Trophoblast cell (in vitro differentiated cells and primary cell): Measurements from ENCODE around the gene IL20RA.

Source experiments
- DNase-seq, 2 donors: peaks; one replicate each; pipeline ENCODE4 v3.0.0-alpha.2; 2016
- H2AFZ ChIP-seq: 2 replicates; pipeline ENCODE4 v1.6.1; 2013; ENCODE audit warnings: low read length, moderate library complexity, mild to moderate bottlenecking; ENCODE audit not compliant: insufficient read depth, poor library complexity
- H2AK5ac ChIP-seq: 2 replicates; pipeline ENCODE4 v1.6.1; 2013; ENCODE audit warnings: mild to moderate bottlenecking, low read length
- H2BK120ac ChIP-seq: 2 replicates; pipeline ENCODE4 v1.6.1; 2013; ENCODE audit warnings: low read length, mild to moderate bottlenecking, moderate library complexity; ENCODE audit not compliant: insufficient read depth, poor library complexity
- H2BK12ac ChIP-seq: 2 replicates; pipeline ENCODE4 v1.6.1; 2013; ENCODE audit warnings: mild to moderate bottlenecking, low read length, moderate library complexity
- H2BK5ac ChIP-seq: 2 replicates; pipeline ENCODE4 v1.6.1; 2013; ENCODE audit warnings: low read length, low read depth, moderate library complexity, mild to moderate bottlenecking; ENCODE audit not compliant: poor library complexity
- H3K14ac ChIP-seq: 2 replicates; pipeline ENCODE4 v1.6.1; 2013; ENCODE audit warnings: mild to moderate bottlenecking, low read length
- H3K18ac ChIP-seq: 2 replicates; pipeline ENCODE4 v1.6.1; 2013; ENCODE audit warnings: mild to moderate bottlenecking, low read length
- H3K23ac ChIP-seq: 2 replicates; pipeline ENCODE4 v1.6.1; 2013; ENCODE audit warnings: low read length
- H3K27ac ChIP-seq: 2 replicates; pipeline ENCODE4 v1.5.1; 2013; ENCODE audit warnings: low read depth, mild to moderate bottlenecking, inconsistent platforms, low read length, moderate library complexity
- H3K27me3 ChIP-seq: 2 replicates; pipeline ENCODE4 v1.6.1; 2013; ENCODE audit warnings: inconsistent platforms, mild to moderate bottlenecking, low read length, moderate library complexity; ENCODE audit not compliant: insufficient read depth
- H3K36me3 ChIP-seq, 2 experiments: 1 replicate in 1 of 2; 2 replicates in 1 of 2; pipeline ENCODE4 v1.6.1; 2013; ENCODE audit warnings: low read length in 2 of 2, mild to moderate bottlenecking in 2 of 2, moderate library complexity in 1 of 2; ENCODE audit not compliant: insufficient read depth in 2 of 2, control insufficient read depth in 1 of 2
- H3K4ac ChIP-seq: 2 replicates; pipeline ENCODE4 v1.6.1; 2013; ENCODE audit warnings: low read depth, mild to moderate bottlenecking, low read length, moderate library complexity
- H3K4me1 ChIP-seq, 2 experiments: 1 replicate in 1 of 2; 2 replicates in 1 of 2; pipeline ENCODE4 v1.6.1; 2013; ENCODE audit warnings: low read length in 2 of 2, mild to moderate bottlenecking in 2 of 2, moderate library complexity in 1 of 2; ENCODE audit not compliant: insufficient read depth in 2 of 2, control insufficient read depth in 1 of 2
- H3K4me2 ChIP-seq: 2 replicates; pipeline ENCODE4 v1.6.1; 2013; ENCODE audit warnings: inconsistent platforms, mild to moderate bottlenecking, low read length, moderate library complexity
- H3K4me3 ChIP-seq: 2 replicates; pipeline ENCODE4 v1.5.1; 2013; ENCODE audit warnings: mild to moderate bottlenecking, low read depth, low read length, inconsistent platforms
- H3K79me1 ChIP-seq: one replicate; pipeline ENCODE4 v1.6.1; 2013; ENCODE audit warnings: low read length
- H3K79me2 ChIP-seq: 2 replicates; pipeline ENCODE4 v1.6.1; 2013; ENCODE audit warnings: low read length, mild to moderate bottlenecking; ENCODE audit not compliant: control insufficient read depth, insufficient read depth, poor library complexity
- H3K9ac ChIP-seq: 2 replicates; pipeline ENCODE4 v1.6.1; 2013; ENCODE audit warnings: mild to moderate bottlenecking, low read length
- H3K9me3 ChIP-seq: 2 replicates; pipeline ENCODE4 v1.6.1; 2013; ENCODE audit warnings: low read depth, mild to moderate bottlenecking, control low read depth, inconsistent platforms, low read length; ENCODE audit not compliant: insufficient read depth
- H4K12ac ChIP-seq: 2 replicates; pipeline ENCODE4 v1.6.1; 2013; ENCODE audit warnings: low read depth, mild to moderate bottlenecking, low read length, moderate library complexity
- H4K8ac ChIP-seq: 2 replicates; pipeline ENCODE4 v1.6.1; 2013; ENCODE audit warnings: low read depth, mild to moderate bottlenecking, low read length, moderate library complexity
- H4K91ac ChIP-seq: one replicate; pipeline ENCODE4 v1.6.1; 2013; ENCODE audit warnings: low read depth, mild to moderate bottlenecking, low read length, moderate library complexity
- WGBS: extraction: QIAGEN DNeasy Blood & Tissue Kit; methylation state at CpG from one replicate; pipeline ENCODE4 v1.1.7; 2013; ENCODE audit warnings: missing lambda C conversion rate; ENCODE audit not compliant: insufficient read length, insufficient coverage; ENCODE audit errors: extremely low coverage; 5-methylcytosine and 5-hydroxymethylcytosine counted together

The IL20RA gene

DNA sequence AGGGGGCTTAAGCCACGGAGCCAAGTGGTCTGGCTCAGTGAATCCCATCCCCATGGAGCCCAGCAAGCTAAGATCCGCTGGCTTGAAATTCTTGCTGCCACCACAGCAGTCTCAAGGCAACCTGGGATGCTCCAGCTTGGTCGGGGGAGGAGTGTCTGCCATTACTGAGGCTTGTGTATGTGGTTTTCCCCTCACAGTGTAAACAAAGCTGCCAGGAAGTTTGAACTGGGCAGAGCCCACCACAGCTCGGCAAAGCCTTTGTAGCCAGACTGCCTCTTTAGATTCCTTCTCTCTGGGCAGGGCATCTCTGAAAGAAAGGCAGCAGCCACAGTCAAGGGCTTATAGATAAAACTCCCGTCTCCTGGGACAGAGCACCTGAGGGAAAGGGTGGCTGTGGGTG is 25.5 kb upstream of the IL20RA start:
- Histone ChIP-seq H3K4me1 (no peaks in the 10 kb centered on the region), H3K79me2 (no peaks in the 10 kb centered on the region), H2AK5ac (no peak overlapping the region), H2BK12ac (no peak overlapping the region), H3K27ac (no peak overlapping the region), H3K4me2 (no peak overlapping the region), H3K79me1 (no peaks in the 10 kb centered on the region), H3K9me3 (no peaks in the 10 kb centered on the region), H3K36me3 (no peaks in the 10 kb centered on the region), H2AFZ (no peak overlapping the region), H4K8ac (no peak overlapping the region), H4K91ac (no peak overlapping the region), H3K9ac (no peak overlapping the region), H4K12ac (no peak overlapping the region), H3K4ac (no peak overlapping the region), H3K4me3 (no peak overlapping the region), H2BK5ac (no peak overlapping the region), H3K14ac (no peak overlapping the region), H3K18ac (no peak overlapping the region), H3K27me3 (no peaks in the 10 kb centered on the region), H2BK120ac (no peak overlapping the region), H3K23ac (no peak overlapping the region)
- DNase-seq: no peak
- WGBS: no CpG with 5 or more reads among the region's 5 CpGs

DNA sequence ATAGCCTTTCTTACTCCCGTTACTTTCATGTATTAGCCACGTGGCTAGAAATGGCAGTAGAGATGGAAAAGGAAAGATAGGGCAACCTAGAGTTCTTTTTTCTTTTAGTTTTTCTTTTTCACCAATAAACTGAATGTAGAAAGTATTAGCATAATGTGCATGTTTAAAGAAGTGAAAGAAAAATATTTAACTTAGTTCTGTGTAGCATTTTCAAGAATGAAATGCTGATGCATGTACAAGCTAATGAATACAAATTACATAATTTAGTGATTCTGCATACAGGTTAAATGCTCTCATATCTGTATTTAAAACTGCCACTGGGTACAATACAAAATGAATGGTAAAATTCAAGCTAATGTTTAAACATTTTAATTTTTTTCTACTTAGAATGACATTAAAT is 22.6 kb upstream of the IL20RA start:
- no peaks in the 10 kb centered on the region for H3K9me3 ChIP-seq
- no peak overlapping the region for H3K9ac ChIP-seq
- no peak overlapping the region for H2BK120ac ChIP-seq
- no peaks in the 10 kb centered on the region for H3K27me3 ChIP-seq
- H3K23ac ChIP-seq: no peak overlapping the region
- H3K18ac ChIP-seq: no peak overlapping the region
- no peak overlapping the region for H2AFZ ChIP-seq
- no peak overlapping the region for H4K8ac ChIP-seq
- no peaks in the 10 kb centered on the region for H3K4me1 ChIP-seq
- WGBS: no CpG with 5 or more reads among the region's 2 CpGs
- H3K27ac ChIP-seq: no peak overlapping the region
- no peak overlapping the region for H4K91ac ChIP-seq
- H2BK12ac ChIP-seq: no peak overlapping the region
- H2AK5ac ChIP-seq: no peak overlapping the region
- H3K79me1 ChIP-seq: no peaks in the 10 kb centered on the region
- H3K79me2 ChIP-seq: no peaks in the 10 kb centered on the region
- H4K12ac ChIP-seq: no peak overlapping the region
- H3K14ac ChIP-seq: no peak overlapping the region
- H3K4ac ChIP-seq: no peak overlapping the region
- DNase-seq: no peak
- H2BK5ac ChIP-seq: no peak overlapping the region
- no peak overlapping the region for H3K4me2 ChIP-seq
- no peaks in the 10 kb centered on the region for H3K36me3 ChIP-seq
- H3K4me3 ChIP-seq: no peak overlapping the region

DNA sequence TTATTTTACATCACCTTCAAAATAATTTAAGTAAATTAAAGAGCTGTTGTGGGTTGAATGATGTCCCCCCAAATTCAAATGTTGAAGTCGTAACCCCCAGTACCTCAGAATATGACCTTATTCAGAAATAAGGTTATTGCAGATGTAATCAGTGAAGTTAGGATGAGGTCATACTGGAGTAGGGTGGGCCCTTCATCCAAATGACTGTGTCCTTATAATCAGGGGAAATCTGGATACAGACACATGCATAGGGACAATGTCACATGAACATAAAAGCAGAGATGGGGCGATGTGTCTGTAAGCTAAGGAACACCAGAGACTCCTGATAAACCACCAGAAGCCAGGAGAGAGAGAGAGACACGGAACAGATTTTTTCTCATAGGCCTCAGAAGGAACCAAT is 13.3 kb upstream of the IL20RA start:
- H3K14ac ChIP-seq: no peak overlapping the region
- H3K27me3 ChIP-seq: no peaks in the 10 kb centered on the region
- H3K79me2 ChIP-seq: no peaks in the 10 kb centered on the region
- no peak overlapping the region for H2BK120ac ChIP-seq
- H3K4ac ChIP-seq: no peak overlapping the region
- no peak overlapping the region for H3K23ac ChIP-seq
- H2BK5ac ChIP-seq: no peak overlapping the region
- H3K18ac ChIP-seq: no peak overlapping the region
- no peaks in the 10 kb centered on the region for H3K79me1 ChIP-seq
- H4K91ac ChIP-seq: no peak overlapping the region
- no peak overlapping the region for H2AFZ ChIP-seq
- H4K12ac ChIP-seq: no peak overlapping the region
- H3K4me2 ChIP-seq: no peak overlapping the region
- no peak overlapping the region for H3K9ac ChIP-seq
- no peak for DNase-seq
- no peak overlapping the region for H4K8ac ChIP-seq
- no peak overlapping the region for H2BK12ac ChIP-seq
- no peak overlapping the region for H3K27ac ChIP-seq
- no peaks in the 10 kb centered on the region for H3K9me3 ChIP-seq
- H3K4me1 ChIP-seq: no peaks in the 10 kb centered on the region
- no peak overlapping the region for H3K4me3 ChIP-seq
- WGBS: no CpG with 5 or more reads among the region's 3 CpGs
- H3K36me3 ChIP-seq: no peaks in the 10 kb centered on the region
- H2AK5ac ChIP-seq: no peak overlapping the region

- Histone ChIP-seq H3K79me2 (no peaks in the 10 kb centered on the region), H4K91ac (no peak overlapping the region), H3K27me3 (no peaks in the 10 kb centered on the region), H3K4ac (no peak overlapping the region), H3K4me3 (no peak overlapping the region), H3K4me1 (no peaks in the 10 kb centered on the region), H2AFZ (no peak overlapping the region), H3K36me3 (no peaks in the 10 kb centered on the region), H2BK12ac (no peak overlapping the region), H3K27ac (no peak overlapping the region), H3K23ac (no peak overlapping the region), H4K8ac (no peak overlapping the region), H3K4me2 (no peak overlapping the region), H3K18ac (no peak overlapping the region), H3K14ac (no peak overlapping the region), H2BK5ac (no peak overlapping the region), H3K79me1 (no peaks in the 10 kb centered on the region), H3K9ac (no peak overlapping the region), H4K12ac (no peak overlapping the region), H2BK120ac (no peak overlapping the region), H2AK5ac (no peak overlapping the region), H3K9me3 (no peaks in the 10 kb centered on the region)
- DNase-seq: no peak
- WGBS: no CpG with 5 or more reads among the region's 3 CpGs
Observed at GRCh38 chr6:137056121-137056880, 11.5 kb upstream of the IL20RA start.
